ENCODE results near the gene NAV3.

- TF ChIP-seq POLR2A (IDR thresholded peaks at IDR 0.05): no peak
- TF ChIP-seq, protein P1, sequence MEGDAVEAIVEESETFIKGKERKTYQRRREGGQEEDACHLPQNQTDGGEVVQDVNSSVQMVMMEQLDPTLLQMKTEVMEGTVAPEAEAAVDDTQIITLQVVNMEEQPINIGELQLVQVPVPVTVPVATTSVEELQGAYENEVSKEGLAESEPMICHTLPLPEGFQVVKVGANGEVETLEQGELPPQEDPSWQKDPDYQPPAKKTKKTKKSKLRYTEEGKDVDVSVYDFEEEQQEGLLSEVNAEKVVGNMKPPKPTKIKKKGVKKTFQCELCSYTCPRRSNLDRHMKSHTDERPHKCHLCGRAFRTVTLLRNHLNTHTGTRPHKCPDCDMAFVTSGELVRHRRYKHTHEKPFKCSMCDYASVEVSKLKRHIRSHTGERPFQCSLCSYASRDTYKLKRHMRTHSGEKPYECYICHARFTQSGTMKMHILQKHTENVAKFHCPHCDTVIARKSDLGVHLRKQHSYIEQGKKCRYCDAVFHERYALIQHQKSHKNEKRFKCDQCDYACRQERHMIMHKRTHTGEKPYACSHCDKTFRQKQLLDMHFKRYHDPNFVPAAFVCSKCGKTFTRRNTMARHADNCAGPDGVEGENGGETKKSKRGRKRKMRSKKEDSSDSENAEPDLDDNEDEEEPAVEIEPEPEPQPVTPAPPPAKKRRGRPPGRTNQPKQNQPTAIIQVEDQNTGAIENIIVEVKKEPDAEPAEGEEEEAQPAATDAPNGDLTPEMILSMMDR (IDR thresholded peaks at IDR 0.05): no peak
- TF ChIP-seq POLR2AphosphoS5 (IDR thresholded peaks at IDR 0.05): no peak
These were observed 377.4 kb downstream of the NAV3 start for GRCh38 chr12:78208092-78208491.

All from sigmoid colon (tissue), 4 donors.